Stomach (tissue), 4 donors: ENCODE measurements around the gene EPB41.

Experiments used
- CTCF ChIP-seq, 7 experiments: fragments of 450-650 bp in 4 of 7; fragments of 200-600 bp in 3 of 7; sonication (generic) in 3 of 7; IDR thresholded peaks; one replicate each; pipeline ENCODE4 v1.5.1; 2016 to 2019; ENCODE audit warnings: antibody characterized with exemption in 7 of 7, control low read depth in 2 of 7, mild to moderate bottlenecking in 1 of 7
- POLR2A ChIP-seq, 4 donors: fragments of 450-650 bp; IDR thresholded peaks; one replicate each; pipeline ENCODE4 v1.6.1; 2016; ENCODE audit warnings: antibody characterized with exemption in 4 of 4, control low read depth in 2 of 4, mild to moderate bottlenecking in 1 of 4, moderate library complexity in 1 of 4

GRCh38 chr1:29081201-29081600, 166.8 kb downstream of the EPB41 start:
- TF ChIP-seq CTCF (IDR thresholded peaks at IDR 0.05) (no peak), POLR2A (IDR thresholded peaks at IDR 0.05) (no peak)
